ENCODE results near the gene NPHP4.

Gene NPHP4

GRCh38 chr1:5887349-5887970 is 104.8 kb downstream of the NPHP4 start:
- WGBS, 2 experiments (ENCODE audit: insufficient coverage in 2 of 2) = 97% methylated on average over 11 to 16 of the region's 23 CpGs
- Histone ChIP-seq H3K9me3 (ENCODE audit: control insufficient read depth, low read length) (no peaks in the 10 kb centered on the region), H3K27ac (ENCODE audit: low read depth, low read length, severe bottlenecking) (no peak overlapping the region), H3K36me3 (ENCODE audit: control insufficient read depth, insufficient read depth, low read length) (no peaks in the 10 kb centered on the region), H3K4me1 (ENCODE audit: control insufficient read depth, insufficient read depth, low read length, poor library complexity, severe bottlenecking) (peaks cover 7% of the 10 kb centered on the region), H3K4me3 (ENCODE audit: extremely low read depth, insufficient read depth, low read length, poor library complexity, severe bottlenecking) (no peak overlapping the region)

GRCh38 chr1:5886541-5887348 is 105.5 kb downstream of the NPHP4 start:
- no peak overlapping the region for H3K4me3 ChIP-seq (ENCODE audit: extremely low read depth, insufficient read depth, low read length, poor library complexity, severe bottlenecking)
- H3K4me1 ChIP-seq (ENCODE audit: control insufficient read depth, insufficient read depth, low read length, poor library complexity, severe bottlenecking) = peaks cover 7% of the 10 kb centered on the region
- no peaks in the 10 kb centered on the region for H3K36me3 ChIP-seq (ENCODE audit: control insufficient read depth, insufficient read depth, low read length)
- no peaks in the 10 kb centered on the region for H3K9me3 ChIP-seq (ENCODE audit: control insufficient read depth, low read length)
- H3K27ac ChIP-seq (ENCODE audit: low read depth, low read length, severe bottlenecking) = no peak overlapping the region
- 91 to 95% methylated on average over 15 to 25 of the region's 25 CpGs for WGBS, 2 experiments (ENCODE audit: insufficient coverage in 2 of 2)

GRCh38 chr1:5886140-5886483 is 106.1 kb downstream of the NPHP4 start:
- Histone ChIP-seq H3K9me3 (ENCODE audit: control insufficient read depth, low read length) (no peaks in the 10 kb centered on the region), H3K4me3 (ENCODE audit: extremely low read depth, insufficient read depth, low read length, poor library complexity, severe bottlenecking) (no peak overlapping the region), H3K4me1 (ENCODE audit: control insufficient read depth, insufficient read depth, low read length, poor library complexity, severe bottlenecking) (peaks cover 7% of the 10 kb centered on the region), H3K36me3 (ENCODE audit: control insufficient read depth, insufficient read depth, low read length) (peaks cover under 1% of the 10 kb centered on the region), H3K27ac (ENCODE audit: low read depth, low read length, severe bottlenecking) (no peak overlapping the region)
- 92 to 95% methylated on average over 9 of the region's 10 CpGs for WGBS, 2 experiments (ENCODE audit: insufficient coverage in 2 of 2)

GRCh38 chr1:5885471-5886139 is 106.6 kb downstream of the NPHP4 start:
- Histone ChIP-seq H3K9me3 (ENCODE audit: control insufficient read depth, low read length) (no peaks in the 10 kb centered on the region), H3K27ac (ENCODE audit: low read depth, low read length, severe bottlenecking) (no peak overlapping the region), H3K4me1 (ENCODE audit: control insufficient read depth, insufficient read depth, low read length, poor library complexity, severe bottlenecking) (peaks cover 7% of the 10 kb centered on the region), H3K4me3 (ENCODE audit: extremely low read depth, insufficient read depth, low read length, poor library complexity, severe bottlenecking) (no peak overlapping the region), H3K36me3 (ENCODE audit: control insufficient read depth, insufficient read depth, low read length) (peaks cover 4% of the 10 kb centered on the region)
- WGBS, 2 experiments (ENCODE audit: insufficient coverage in 2 of 2) = 91 to 92% methylated on average over 16 of the region's 18 CpGs

- WGBS, 2 experiments (ENCODE audit: insufficient coverage in 2 of 2) = 95 to 96% methylated on average over 7 to 8 of the region's 13 CpGs
- Histone ChIP-seq H3K36me3 (ENCODE audit: control insufficient read depth, insufficient read depth, low read length) (peaks cover 13% of the 10 kb centered on the region), H3K27ac (ENCODE audit: low read depth, low read length, severe bottlenecking) (no peak overlapping the region), H3K4me3 (ENCODE audit: extremely low read depth, insufficient read depth, low read length, poor library complexity, severe bottlenecking) (no peak overlapping the region), H3K4me1 (ENCODE audit: control insufficient read depth, insufficient read depth, low read length, poor library complexity, severe bottlenecking) (no peaks in the 10 kb centered on the region), H3K9me3 (ENCODE audit: control insufficient read depth, low read length) (no peaks in the 10 kb centered on the region)
These were observed 108.1 kb downstream of the NPHP4 start for GRCh38 chr1:5884110-5884509.

- no peaks in the 10 kb centered on the region for H3K4me1 ChIP-seq (ENCODE audit: control insufficient read depth, insufficient read depth, low read length, poor library complexity, severe bottlenecking)
- H3K27ac ChIP-seq (ENCODE audit: low read depth, low read length, severe bottlenecking) = no peak overlapping the region
- peaks cover 17% of the 10 kb centered on the region for H3K36me3 ChIP-seq (ENCODE audit: control insufficient read depth, insufficient read depth, low read length)
- no peaks in the 10 kb centered on the region for H3K9me3 ChIP-seq (ENCODE audit: control insufficient read depth, low read length)
- H3K4me3 ChIP-seq (ENCODE audit: extremely low read depth, insufficient read depth, low read length, poor library complexity, severe bottlenecking) = no peak overlapping the region
- WGBS, 2 experiments (ENCODE audit: insufficient coverage in 2 of 2) = 93 to 98% methylated on average over 30 of the region's 30 CpGs
These were observed 108.8 kb downstream of the NPHP4 start for GRCh38 chr1:5883129-5884048.

GRCh38 chr1:5882367-5883128 is 109.7 kb downstream of the NPHP4 start:
- Histone ChIP-seq H3K4me3 (ENCODE audit: extremely low read depth, insufficient read depth, low read length, poor library complexity, severe bottlenecking) (no peak overlapping the region), H3K9me3 (ENCODE audit: control insufficient read depth, low read length) (no peaks in the 10 kb centered on the region), H3K4me1 (ENCODE audit: control insufficient read depth, insufficient read depth, low read length, poor library complexity, severe bottlenecking) (peaks cover 4% of the 10 kb centered on the region), H3K27ac (ENCODE audit: low read depth, low read length, severe bottlenecking) (no peak overlapping the region), H3K36me3 (ENCODE audit: control insufficient read depth, insufficient read depth, low read length) (peaks cover 17% of the 10 kb centered on the region)
- 93 to 94% methylated on average over 23 to 27 of the region's 27 CpGs for WGBS, 2 experiments (ENCODE audit: insufficient coverage in 2 of 2)

- Histone ChIP-seq H3K36me3 (ENCODE audit: control insufficient read depth, insufficient read depth, low read length) (peaks cover 17% of the 10 kb centered on the region), H3K4me1 (ENCODE audit: control insufficient read depth, insufficient read depth, low read length, poor library complexity, severe bottlenecking) (peaks cover 4% of the 10 kb centered on the region), H3K4me3 (ENCODE audit: extremely low read depth, insufficient read depth, low read length, poor library complexity, severe bottlenecking) (no peak overlapping the region), H3K9me3 (ENCODE audit: control insufficient read depth, low read length) (no peaks in the 10 kb centered on the region), H3K27ac (ENCODE audit: low read depth, low read length, severe bottlenecking) (no peak overlapping the region)
- WGBS, 2 experiments (ENCODE audit: insufficient coverage in 2 of 2) = 90 to 95% methylated on average over 16 to 18 of the region's 22 CpGs
These were observed 110.6 kb downstream of the NPHP4 start for GRCh38 chr1:5881526-5882222.

- H3K4me1 ChIP-seq (ENCODE audit: control insufficient read depth, insufficient read depth, low read length, poor library complexity, severe bottlenecking) = peaks cover 4% of the 10 kb centered on the region
- WGBS, 2 experiments (ENCODE audit: insufficient coverage in 2 of 2) = 88 to 91% methylated on average over 23 to 25 of the region's 25 CpGs
- peaks cover 17% of the 10 kb centered on the region for H3K36me3 ChIP-seq (ENCODE audit: control insufficient read depth, insufficient read depth, low read length)
- H3K27ac ChIP-seq (ENCODE audit: low read depth, low read length, severe bottlenecking) = no peak overlapping the region
- no peak overlapping the region for H3K4me3 ChIP-seq (ENCODE audit: extremely low read depth, insufficient read depth, low read length, poor library complexity, severe bottlenecking)
- no peaks in the 10 kb centered on the region for H3K9me3 ChIP-seq (ENCODE audit: control insufficient read depth, low read length)
These were observed 111.4 kb downstream of the NPHP4 start for GRCh38 chr1:5880630-5881405.
